ENCODE measurements around the gene RTP2. TPM values are rescaled to one million over a fixed set of nuclear protein-coding genes. Genes with fewer than 3 reads are reported as not detected.
A peak's percentile ranks its signal among the peaks of the same experiment; 100 is the strongest.

RTP2 gene
- total RNA-seq, 1 donor from 2014 or later = not detected

GRCh38 chr3:187739094-187739560 is 36.8 kb upstream of the RTP2 start:
- no peaks in the 10 kb centered on the region for H3K9me3 Mint-ChIP-seq
- peak overlapping the region; percentile 81 for H3K27ac Mint-ChIP-seq
- peak overlapping the region; percentile 98 for H3K4me3 Mint-ChIP-seq
- intact Hi-C loops (cut with micrococcal nuclease) = loop anchor here (10.0 kb wide), 1 partner anchor 1496 kb away; no protein-coding TSS in a partner anchor
- ChIA-PET POLR2A (interaction anchor here (0.5 to 4.6 kb wide), 24 partner anchors 11 to 1412 kb away, joined by 3 to 137 read pairs (median 6); partner anchors contain the start of gene LPP), CTCF (interaction anchor here (0.7 to 6.4 kb wide), 34 partner anchors 11 to 1410 kb away, joined by 3 to 545 read pairs (median 7); no protein-coding TSS in a partner anchor)
- peak; percentile 41 for DNase-seq
- peaks cover 22% of the 10 kb centered on the region for H3K36me3 Mint-ChIP-seq (ENCODE audit: low read depth)
- ATAC-seq (ENCODE audit: low read depth) = no peak
- no peaks in the 10 kb centered on the region for H3K27me3 Mint-ChIP-seq
- H3K4me1 Mint-ChIP-seq = peaks cover 63% of the 10 kb centered on the region
- TF ChIP-seq CTCF (IDR thresholded peaks at IDR 0.05) = no peak

GRCh38 chr3:187738331-187739093 is 36.2 kb upstream of the RTP2 start:
- H3K36me3 Mint-ChIP-seq (ENCODE audit: low read depth) = peaks cover 19% of the 10 kb centered on the region
- H3K27me3 Mint-ChIP-seq = no peaks in the 10 kb centered on the region
- POLR2A ChIA-PET = interaction anchor here (0.6 to 4.6 kb wide), 29 partner anchors 12 to 1413 kb away, joined by 3 to 137 read pairs (median 5); partner anchors contain the start of genes EIF4A2 and LPP
- peak overlapping the region; percentile 98 for H3K4me3 Mint-ChIP-seq
- no peak for TF ChIP-seq CTCF (IDR thresholded peaks at IDR 0.05)
- intact Hi-C loops (cut with micrococcal nuclease) = loop anchor here (1.0 to 10.0 kb wide), 2 partner anchors 1410 to 1496 kb away; no protein-coding TSS in a partner anchor
- DNase-seq = peak; percentile 33
- CTCF ChIA-PET = interaction anchor here (0.6 to 6.4 kb wide), 33 partner anchors 9 to 1533 kb away, joined by 3 to 545 read pairs (median 4); no protein-coding TSS in a partner anchor
- peak overlapping the region; percentile 81 for H3K27ac Mint-ChIP-seq
- peak; percentile 41 for ATAC-seq (ENCODE audit: low read depth)
- peaks cover 61% of the 10 kb centered on the region for H3K4me1 Mint-ChIP-seq
- H3K9me3 Mint-ChIP-seq = no peaks in the 10 kb centered on the region

- DNase-seq (no peak), ATAC-seq (ENCODE audit: low read depth) (no peak)
- no peak for TF ChIP-seq CTCF (IDR thresholded peaks at IDR 0.05)
- Mint-ChIP-seq H3K4me1 (peaks cover 61% of the 10 kb centered on the region), H3K4me3 (peak overlapping the region; percentile 98), H3K27me3 (no peaks in the 10 kb centered on the region), H3K9me3 (no peaks in the 10 kb centered on the region), H3K27ac (peak overlapping the region; percentile 81), H3K36me3 (ENCODE audit: low read depth) (peaks cover 24% of the 10 kb centered on the region)
- POLR2A ChIA-PET = interaction anchor here (0.6 to 4.6 kb wide), 17 partner anchors 59 to 1301 kb away, joined by 3 to 137 read pairs (median 7); partner anchors contain the start of genes EIF4A2 and LPP
- intact Hi-C loops (cut with micrococcal nuclease) = loop anchor here (1.0 to 10.0 kb wide), 2 partner anchors 1410 to 1497 kb away; no protein-coding TSS in a partner anchor
- CTCF ChIA-PET = interaction anchor here (0.6 to 6.4 kb wide), 16 partner anchors 9 to 1411 kb away, joined by 3 to 545 read pairs (median 10); no protein-coding TSS in a partner anchor
Observed at GRCh38 chr3:187738071-187738330, 35.6 kb upstream of the RTP2 start.

- H3K27ac Mint-ChIP-seq = peak overlapping the region; percentile 81
- H3K4me3 Mint-ChIP-seq = peak overlapping the region; percentile 98
- ChIA-PET POLR2A (interaction anchor here (0.6 to 4.6 kb wide), 26 partner anchors 8 to 1847 kb away, joined by 3 to 137 read pairs (median 4); partner anchors contain the start of genes BCL6 and EIF4A2), CTCF (interaction anchor here (0.6 to 6.4 kb wide), 14 partner anchors 10 to 1411 kb away, joined by 3 to 545 read pairs (median 10); no protein-coding TSS in a partner anchor)
- peak; percentile 53 for DNase-seq
- no peak for TF ChIP-seq CTCF (IDR thresholded peaks at IDR 0.05)
- H3K4me1 Mint-ChIP-seq = peaks cover 56% of the 10 kb centered on the region
- intact Hi-C loops (cut with micrococcal nuclease) = loop anchor here (1.0 to 10.0 kb wide), 2 partner anchors 1411 to 1497 kb away; no protein-coding TSS in a partner anchor
- no peaks in the 10 kb centered on the region for H3K27me3 Mint-ChIP-seq
- ATAC-seq (ENCODE audit: low read depth) = peak; percentile 9
- H3K9me3 Mint-ChIP-seq = no peaks in the 10 kb centered on the region
- peaks cover 29% of the 10 kb centered on the region for H3K36me3 Mint-ChIP-seq (ENCODE audit: low read depth)
Observed at GRCh38 chr3:187737368-187738070, 35.2 kb upstream of the RTP2 start.

Measured in activated B cell treated with CpG ODN at 0.5 μM for 24 hours (primary cell).